Caco-2 (cell line): Measurements from ENCODE around the gene AMD1. TPM values are rescaled to one million over a fixed set of nuclear protein-coding genes. Genes with fewer than 3 reads are reported as not detected.
A peak's percentile ranks its signal among the peaks of the same experiment; 100 is the strongest.

Source experiments
- BruUV-seq: library from RNA; stranded (reverse); fragments of 400-500 nt; replicated peaks from 2 replicates; lab custom pipeline; 2021; lab: Mats Ljungman, UMichigan
- CTCF ChIA-PET: fragments of 300-600 bp; sonication (Branson Sonifier 250); formaldehyde crosslinking; loops from one replicate; lab custom pipeline; 2022; ENCODE audit warnings: antibody characterized with exemption; lab: Charles Lee
- POLR2A ChIA-PET: fragments of 300-600 bp; sonication (Branson Sonifier 250); formaldehyde crosslinking; loops from one replicate; lab custom pipeline; 2022; ENCODE audit warnings: antibody characterized with exemption; lab: Charles Lee
- DNase-seq, 2 experiments: peaks; one replicate each; pipeline versions ENCODE4 v3.0.0 to v3.0.0-alpha.2; 2020 to 2022
- H3K27me3 ChIP-seq: replicated peaks from 2 replicates; pipeline ENCODE4 v1.6.0; 2011; ENCODE audit warnings: low read length; ENCODE audit not compliant: control insufficient read depth, insufficient read depth
- H3K36me3 ChIP-seq: 2 replicates; pipeline ENCODE4 v1.5.1; 2011; ENCODE audit warnings: low read length; ENCODE audit not compliant: control insufficient read depth, insufficient read depth
- H3K4me1 ChIP-seq: fragments of 250-450 bp; sonication (Bioruptor Pico); 2 replicates; pipeline ENCODE4 v1.5.1; 2020; ENCODE audit warnings: mild to moderate bottlenecking
- H3K4me3 ChIP-seq: 2 replicates; pipeline ENCODE4 v1.5.1; 2011; ENCODE audit warnings: low read depth, mild to moderate bottlenecking, control low read depth, low read length
- H3K9me3 ChIP-seq: fragments of 250-450 bp; sonication (Bioruptor Pico); 2 replicates; pipeline ENCODE4 v1.5.1; 2020; ENCODE audit warnings: mild to moderate bottlenecking, moderate library complexity
- H3K27ac Mint-ChIP-seq: one replicate; pipeline ENCODE4 v1.8.0; 2022; ENCODE audit warnings: mixed read lengths; ENCODE audit not compliant: unreplicated experiment
- H3K27me3 Mint-ChIP-seq: one replicate; pipeline ENCODE4 v1.8.0; 2022; ENCODE audit warnings: mixed read lengths; ENCODE audit not compliant: insufficient read depth, unreplicated experiment
- H3K36me3 Mint-ChIP-seq: one replicate; pipeline ENCODE4 v1.8.0; 2022; ENCODE audit warnings: mild to moderate bottlenecking, mixed read lengths; ENCODE audit not compliant: insufficient read depth, unreplicated experiment
- H3K4me1 Mint-ChIP-seq: one replicate; pipeline ENCODE4 v1.8.0; 2022; ENCODE audit warnings: low read depth, mixed read lengths; ENCODE audit not compliant: unreplicated experiment
- H3K4me3 Mint-ChIP-seq: one replicate; pipeline ENCODE4 v1.8.0; 2022; ENCODE audit warnings: mild to moderate bottlenecking, moderate library complexity, mixed read lengths; ENCODE audit not compliant: unreplicated experiment
- H3K9me3 Mint-ChIP-seq: one replicate; pipeline ENCODE4 v1.8.0; 2022; ENCODE audit warnings: mixed read lengths; ENCODE audit not compliant: unreplicated experiment
- intact Hi-C: fragments of 100-400 bp; cut with micrococcal nuclease; formaldehyde crosslinking; loops from one replicate; pipeline ENCODE4 v1.10.0; 2022; ENCODE audit not compliant: unreplicated experiment
- total RNA-seq: library from RNA; stranded (reverse); gene quantifications from 2 replicates; pipeline ENCODE4 v1.2.3, GENCODE V29; 2022
- TF ChIP-seq, protein P1 (sequence below), 2 experiments: fragments of 200-600 bp in 1 of 2; IDR thresholded peaks; 1 replicate in 1 of 2; 2 replicates in 1 of 2; pipeline versions ENCODE4 v1.5.1 to v1.8.0; 2011 to 2022; ENCODE audit warnings: antibody characterized with exemption in 1 of 2, control low read depth in 1 of 2, inconsistent platforms in 1 of 2, low read depth in 1 of 2, low read length in 1 of 2, mild to moderate bottlenecking in 1 of 2, moderate library complexity in 1 of 2; ENCODE audit not compliant: insufficient read depth in 1 of 2, severe bottlenecking in 1 of 2, unreplicated experiment in 1 of 2

The AMD1 gene
- total RNA-seq, 1 experiment from 2014 or later, result 90.0 TPM

DNA sequence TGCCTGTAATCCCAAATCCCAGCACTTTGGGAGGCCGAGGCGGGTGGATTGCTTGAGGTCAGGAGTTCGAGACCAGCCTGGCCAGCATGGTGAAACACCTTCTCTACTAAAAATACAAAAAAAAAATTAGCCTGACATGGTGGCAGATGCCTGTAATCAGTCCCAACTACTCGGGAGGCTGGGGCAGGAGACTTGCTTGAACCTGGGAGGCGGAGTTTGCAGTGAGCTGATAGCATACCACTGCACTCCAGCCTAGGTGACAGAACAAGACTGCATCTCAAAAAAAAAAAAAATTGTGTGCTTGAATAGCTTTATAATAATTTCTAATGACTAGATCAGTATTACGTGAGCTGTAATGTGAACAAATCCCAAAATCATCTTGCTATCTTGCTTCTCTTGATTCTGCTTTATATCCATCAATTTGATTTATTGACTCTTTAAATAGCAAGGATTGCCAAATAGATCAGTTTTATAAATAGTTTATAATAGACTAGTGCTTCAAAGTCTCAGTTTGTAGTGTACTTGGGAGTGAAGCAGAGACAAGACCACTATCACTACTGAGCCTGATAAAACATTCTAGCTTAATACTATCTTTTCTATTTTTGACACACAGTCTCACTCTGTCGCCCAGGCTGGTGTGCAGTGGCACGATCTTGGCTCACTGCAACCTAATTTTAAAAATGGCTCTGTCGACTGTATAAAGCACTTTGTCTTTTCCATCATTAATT, 7.1 kb downstream of the AMD1 start:
- no TSS peak for BruUV-seq
- intact Hi-C loops, result no loop called here
- Mint-ChIP-seq H3K9me3 (no peaks in the 10 kb centered on the region), H3K4me1 (peaks cover 29% of the 10 kb centered on the region), H3K27me3 (no peaks in the 10 kb centered on the region), H3K4me3 (no peak overlapping the region), H3K36me3 (peaks cover 68% of the 10 kb centered on the region), H3K27ac (peak overlapping the region; percentile 12)
- CTCF ChIA-PET, result no interaction called here
- TF ChIP-seq, protein P1, sequence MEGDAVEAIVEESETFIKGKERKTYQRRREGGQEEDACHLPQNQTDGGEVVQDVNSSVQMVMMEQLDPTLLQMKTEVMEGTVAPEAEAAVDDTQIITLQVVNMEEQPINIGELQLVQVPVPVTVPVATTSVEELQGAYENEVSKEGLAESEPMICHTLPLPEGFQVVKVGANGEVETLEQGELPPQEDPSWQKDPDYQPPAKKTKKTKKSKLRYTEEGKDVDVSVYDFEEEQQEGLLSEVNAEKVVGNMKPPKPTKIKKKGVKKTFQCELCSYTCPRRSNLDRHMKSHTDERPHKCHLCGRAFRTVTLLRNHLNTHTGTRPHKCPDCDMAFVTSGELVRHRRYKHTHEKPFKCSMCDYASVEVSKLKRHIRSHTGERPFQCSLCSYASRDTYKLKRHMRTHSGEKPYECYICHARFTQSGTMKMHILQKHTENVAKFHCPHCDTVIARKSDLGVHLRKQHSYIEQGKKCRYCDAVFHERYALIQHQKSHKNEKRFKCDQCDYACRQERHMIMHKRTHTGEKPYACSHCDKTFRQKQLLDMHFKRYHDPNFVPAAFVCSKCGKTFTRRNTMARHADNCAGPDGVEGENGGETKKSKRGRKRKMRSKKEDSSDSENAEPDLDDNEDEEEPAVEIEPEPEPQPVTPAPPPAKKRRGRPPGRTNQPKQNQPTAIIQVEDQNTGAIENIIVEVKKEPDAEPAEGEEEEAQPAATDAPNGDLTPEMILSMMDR (IDR thresholded peaks at IDR 0.05; ENCODE audit: insufficient read depth in 1 of 2, low read depth in 1 of 2, low read length in 1 of 2, severe bottlenecking in 1 of 2, unreplicated experiment in 1 of 2), result no peak
- Histone ChIP-seq H3K9me3 (no peaks in the 10 kb centered on the region), H3K27me3 (no peaks in the 10 kb centered on the region), H3K4me1 (peaks cover 30% of the 10 kb centered on the region), H3K36me3 (no peaks in the 10 kb centered on the region), H3K4me3 (no peak overlapping the region)
- DNase-seq, result no peak
- POLR2A ChIA-PET, result no interaction called here

DNA sequence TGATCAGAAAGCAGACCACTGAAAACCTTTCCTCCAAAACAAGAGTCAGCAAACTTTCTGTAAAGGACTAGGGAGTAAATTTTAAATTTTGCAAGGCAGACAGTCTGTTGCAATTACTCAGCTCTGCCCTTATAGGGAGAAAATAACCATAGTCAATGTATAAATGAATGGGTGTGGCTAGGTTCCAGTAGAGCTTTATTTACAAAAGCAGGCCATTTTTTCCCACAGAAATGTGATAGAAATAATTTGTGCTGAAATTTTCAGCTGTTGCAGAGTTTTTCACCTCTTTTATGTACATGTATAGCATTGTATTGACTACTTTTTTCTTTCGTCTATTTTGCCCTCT, 7.7 kb downstream of the AMD1 start:
- H3K4me3 ChIP-seq, result no peak overlapping the region
- H3K36me3 Mint-ChIP-seq, result peaks cover 63% of the 10 kb centered on the region
- H3K9me3 ChIP-seq, result no peaks in the 10 kb centered on the region
- POLR2A ChIA-PET, result no interaction called here
- H3K36me3 ChIP-seq, result no peaks in the 10 kb centered on the region
- TF ChIP-seq, protein P1 (IDR thresholded peaks at IDR 0.05; ENCODE audit: insufficient read depth in 1 of 2, low read depth in 1 of 2, low read length in 1 of 2, severe bottlenecking in 1 of 2, unreplicated experiment in 1 of 2), result no peak
- H3K27me3 ChIP-seq, result no peaks in the 10 kb centered on the region
- H3K27me3 Mint-ChIP-seq, result no peaks in the 10 kb centered on the region
- no peak for DNase-seq
- H3K9me3 Mint-ChIP-seq, result no peaks in the 10 kb centered on the region
- intact Hi-C loops, result no loop called here
- BruUV-seq, result no TSS peak
- CTCF ChIA-PET, result no interaction called here
- H3K27ac Mint-ChIP-seq, result peak overlapping the region; percentile 12
- peaks cover 25% of the 10 kb centered on the region for H3K4me1 Mint-ChIP-seq
- no peak overlapping the region for H3K4me3 Mint-ChIP-seq
- H3K4me1 ChIP-seq, result peaks cover 28% of the 10 kb centered on the region

DNA sequence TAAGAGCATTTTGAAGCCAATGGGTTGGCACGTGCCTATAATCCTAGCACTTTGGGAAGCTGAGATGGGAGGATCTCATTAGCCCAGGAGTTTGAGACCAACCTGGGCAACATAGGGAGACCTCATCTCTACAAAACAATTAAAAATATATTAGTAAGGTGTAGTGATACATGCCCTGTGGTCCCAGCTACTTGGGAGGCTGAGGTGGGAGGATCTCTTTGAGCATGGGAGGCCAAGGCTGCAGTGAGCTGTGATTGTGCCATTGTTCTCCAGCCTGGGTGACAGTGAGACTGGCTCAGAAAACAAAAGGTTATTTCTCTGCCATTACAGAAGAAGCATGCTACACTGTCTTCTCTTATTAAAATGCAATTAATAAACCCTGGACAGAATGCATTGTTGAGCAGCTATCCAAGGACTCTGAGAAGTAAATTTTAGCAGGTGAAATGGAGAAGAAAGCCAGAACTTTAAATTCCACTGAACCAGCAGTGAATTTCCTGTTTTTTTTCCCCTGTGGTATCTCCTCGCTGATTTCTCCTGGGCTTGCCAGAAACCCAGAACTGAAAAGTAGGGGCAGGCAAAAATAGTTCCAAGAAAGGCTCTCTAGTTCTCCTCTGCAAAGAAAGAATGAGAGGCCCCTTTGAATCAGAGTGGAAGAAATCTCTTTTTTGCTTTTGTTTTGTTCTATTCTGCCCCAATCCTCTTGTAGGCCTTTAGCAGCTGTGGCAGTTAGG, 8.4 kb downstream of the AMD1 start:
- CTCF ChIA-PET, result no interaction called here
- TF ChIP-seq, protein P1 (IDR thresholded peaks at IDR 0.05; ENCODE audit: insufficient read depth in 1 of 2, low read depth in 1 of 2, low read length in 1 of 2, severe bottlenecking in 1 of 2, unreplicated experiment in 1 of 2), result no peak
- H3K9me3 ChIP-seq, result no peaks in the 10 kb centered on the region
- no peak overlapping the region for H3K4me3 ChIP-seq
- POLR2A ChIA-PET, result no interaction called here
- intact Hi-C loops, result no loop called here
- no peaks in the 10 kb centered on the region for H3K27me3 ChIP-seq
- H3K27ac Mint-ChIP-seq, result no peak overlapping the region
- no TSS peak for BruUV-seq
- H3K9me3 Mint-ChIP-seq, result no peaks in the 10 kb centered on the region
- peaks cover 18% of the 10 kb centered on the region for H3K4me1 Mint-ChIP-seq
- H3K27me3 Mint-ChIP-seq, result no peaks in the 10 kb centered on the region
- H3K36me3 ChIP-seq, result no peaks in the 10 kb centered on the region
- H3K4me1 ChIP-seq, result peaks cover 20% of the 10 kb centered on the region
- no peak for DNase-seq
- H3K36me3 Mint-ChIP-seq, result peaks cover 55% of the 10 kb centered on the region
- H3K4me3 Mint-ChIP-seq, result no peak overlapping the region
